ENCODE results near the gene NAT9. TPM values are rescaled to one million over a fixed set of nuclear protein-coding genes. Genes with fewer than 3 reads are reported as not detected.

NAT9 gene
- total and polyA plus RNA-seq, 2 experiments from 2014 or later: 29.2 to 34.8 TPM

GRCh38 chr17:74768069-74768762 is 7.9 kb downstream of the NAT9 start:
- H3K36me3 ChIP-seq (replicated peaks; ENCODE audit: insufficient read depth, low read depth): no peaks in the 10 kb centered on the region
- no peak overlapping the region for H2AFZ ChIP-seq
- H4K20me1 ChIP-seq (ENCODE audit: insufficient read depth, poor library complexity, severe bottlenecking): peaks cover 2% of the 10 kb centered on the region
- H3K4me3 ChIP-seq: no peak overlapping the region
- H3K79me2 ChIP-seq: peaks cover 38% of the 10 kb centered on the region
- TF ChIP-seq CTCF (IDR thresholded peaks at IDR 0.05; ENCODE audit: poor library complexity) (no peak), EZH2 (IDR thresholded peaks at IDR 0.05; ENCODE audit: borderline replicate concordance) (no peak), EZH2phosphoT487 (IDR thresholded peaks at IDR 0.05; ENCODE audit: low read depth, severe bottlenecking, unreplicated experiment) (no peak)
- WGBS (ENCODE audit: low lambda C conversion rate, missing lambda C conversion rate): 86% methylated on average over 17 of the region's 17 CpGs
- no peaks in the 10 kb centered on the region for H3K27me3 ChIP-seq
- H3K9me3 ChIP-seq (ENCODE audit: low read depth): no peaks in the 10 kb centered on the region
- H3K4me2 ChIP-seq: no peak overlapping the region
- no peak for DNase-seq (ENCODE audit: low spot score)
- peaks cover 59% of the 10 kb centered on the region for H3K4me1 ChIP-seq (ENCODE audit: insufficient read depth)
- peak overlapping the region; percentile 14 for H3K27ac ChIP-seq
- no peaks in the 10 kb centered on the region for H3K9me2 ChIP-seq (replicated peaks; ENCODE audit: insufficient read depth)

DNA sequence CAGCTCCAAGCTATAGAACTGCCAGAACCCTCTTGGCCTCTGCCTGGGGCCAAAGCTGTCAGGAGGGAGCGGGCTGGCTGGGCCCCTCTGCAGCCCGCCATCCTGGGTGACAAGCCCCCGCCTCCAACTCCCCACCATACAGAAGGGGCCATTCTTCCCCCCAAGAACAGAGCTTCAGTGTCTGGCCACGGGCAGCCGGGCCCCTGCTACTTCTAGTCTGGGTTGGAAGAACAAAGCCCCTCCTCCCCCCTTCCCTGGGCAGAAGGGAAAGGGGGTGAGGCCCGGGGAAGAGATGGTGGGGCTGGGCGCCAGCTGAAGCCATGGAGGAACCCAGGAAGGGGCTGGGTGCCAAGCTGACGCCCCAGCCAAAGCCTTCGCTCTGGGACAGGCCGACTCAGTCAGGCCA is 9.0 kb downstream of the NAT9 start:
- Histone ChIP-seq H3K79me2 (peaks cover 43% of the 10 kb centered on the region), H3K4me1 (ENCODE audit: insufficient read depth) (peaks cover 70% of the 10 kb centered on the region), H3K4me3 (no peak overlapping the region), H3K9me3 (ENCODE audit: low read depth) (no peaks in the 10 kb centered on the region), H4K20me1 (ENCODE audit: insufficient read depth, poor library complexity, severe bottlenecking) (peaks cover 2% of the 10 kb centered on the region), H2AFZ (no peak overlapping the region), H3K27me3 (no peaks in the 10 kb centered on the region), H3K9me2 (replicated peaks; ENCODE audit: insufficient read depth) (no peaks in the 10 kb centered on the region), H3K4me2 (no peak overlapping the region), H3K27ac (peak overlapping the region; percentile 14), H3K36me3 (replicated peaks; ENCODE audit: insufficient read depth, low read depth) (no peaks in the 10 kb centered on the region)
- no peak for DNase-seq (ENCODE audit: low spot score)
- no peak for TF ChIP-seq EZH2phosphoT487 (IDR thresholded peaks at IDR 0.05; ENCODE audit: low read depth, severe bottlenecking, unreplicated experiment)
- WGBS (ENCODE audit: low lambda C conversion rate, missing lambda C conversion rate): 93% methylated on average over 8 of the region's 10 CpGs

- peaks cover 50% of the 10 kb centered on the region for H3K79me2 ChIP-seq
- H2AFZ ChIP-seq: no peak overlapping the region
- no peaks in the 10 kb centered on the region for H3K9me3 ChIP-seq (ENCODE audit: low read depth)
- H3K9me2 ChIP-seq (replicated peaks; ENCODE audit: insufficient read depth): no peaks in the 10 kb centered on the region
- peak overlapping the region; percentile 97 for H3K27ac ChIP-seq
- H3K27me3 ChIP-seq: no peaks in the 10 kb centered on the region
- no peak overlapping the region for H3K4me3 ChIP-seq
- DNase-seq (ENCODE audit: low spot score): no peak
- 75% methylated on average over 2 of the region's 2 CpGs for WGBS (ENCODE audit: low lambda C conversion rate, missing lambda C conversion rate)
- TF ChIP-seq EZH2 (IDR thresholded peaks at IDR 0.05; ENCODE audit: borderline replicate concordance) (no peak), EZH2phosphoT487 (IDR thresholded peaks at IDR 0.05; ENCODE audit: low read depth, severe bottlenecking, unreplicated experiment) (no peak), CTCF (IDR thresholded peaks at IDR 0.05; ENCODE audit: poor library complexity) (no peak)
- no peak overlapping the region for H3K4me2 ChIP-seq
- H3K36me3 ChIP-seq (replicated peaks; ENCODE audit: insufficient read depth, low read depth): no peaks in the 10 kb centered on the region
- H4K20me1 ChIP-seq (ENCODE audit: insufficient read depth, poor library complexity, severe bottlenecking): peaks cover 7% of the 10 kb centered on the region
- peaks cover 77% of the 10 kb centered on the region for H3K4me1 ChIP-seq (ENCODE audit: insufficient read depth)
Measured at GRCh38 chr17:74766413-74766812, 9.7 kb downstream of the NAT9 start.

DNA sequence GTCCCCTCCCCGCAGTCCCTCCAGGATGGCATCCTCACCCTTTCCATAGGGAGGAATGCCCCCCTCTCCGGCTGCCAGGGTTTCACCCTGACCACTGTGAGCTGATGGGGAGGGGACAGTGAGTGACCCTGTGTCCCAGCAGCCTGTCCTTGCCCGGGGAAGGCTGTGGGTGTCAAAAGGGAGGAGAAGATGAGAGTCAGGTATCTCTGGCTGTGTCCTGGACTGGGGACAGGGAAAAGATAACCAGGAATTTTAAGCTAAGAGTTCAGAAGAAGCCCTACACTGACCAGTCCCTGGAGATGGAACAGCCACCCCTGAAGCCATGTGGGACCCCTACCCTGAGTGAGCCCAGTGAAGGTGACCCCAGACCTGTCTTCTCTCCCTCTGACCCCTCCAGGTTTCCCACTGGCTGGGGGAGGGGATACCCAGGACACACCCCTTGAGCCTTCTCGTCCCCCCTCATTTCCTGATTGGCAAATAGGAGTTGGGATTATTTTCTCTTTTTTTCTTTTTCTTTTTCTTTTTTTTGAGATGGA is 11.3 kb downstream of the NAT9 start:
- H3K4me2 ChIP-seq: peak overlapping the region; percentile 77
- H3K4me3 ChIP-seq: no peak overlapping the region
- H2AFZ ChIP-seq: no peak overlapping the region
- TF ChIP-seq CTCF (IDR thresholded peaks at IDR 0.05; ENCODE audit: poor library complexity): no peak
- TF ChIP-seq EZH2 (IDR thresholded peaks at IDR 0.05; ENCODE audit: borderline replicate concordance): no peak
- peaks cover 88% of the 10 kb centered on the region for H3K4me1 ChIP-seq (ENCODE audit: insufficient read depth)
- no peaks in the 10 kb centered on the region for H3K9me3 ChIP-seq (ENCODE audit: low read depth)
- H4K20me1 ChIP-seq (ENCODE audit: insufficient read depth, poor library complexity, severe bottlenecking): peaks cover 19% of the 10 kb centered on the region
- H3K27me3 ChIP-seq: no peaks in the 10 kb centered on the region
- peak overlapping the region; percentile 97 for H3K27ac ChIP-seq
- 63% methylated on average over 4 of the region's 4 CpGs for WGBS (ENCODE audit: low lambda C conversion rate, missing lambda C conversion rate)
- H3K9me2 ChIP-seq (replicated peaks; ENCODE audit: insufficient read depth): no peaks in the 10 kb centered on the region
- no peaks in the 10 kb centered on the region for H3K36me3 ChIP-seq (replicated peaks; ENCODE audit: insufficient read depth, low read depth)
- H3K79me2 ChIP-seq: peaks cover 66% of the 10 kb centered on the region
- no peak for DNase-seq (ENCODE audit: low spot score)
